GM10266 (cell line): ENCODE data around the gene TMPRSS11B.

Experiments used
- DNase-seq: peaks from one replicate; pipeline ENCODE4 v3.0.0; 2012; ENCODE audit errors: extremely low spot score
- CTCF ChIP-seq: IDR thresholded peaks from 2 replicates; pipeline ENCODE4 v1.5.1; 2012; ENCODE audit warnings: mild to moderate bottlenecking, low read depth; ENCODE audit not compliant: control insufficient read depth, insufficient read depth; ENCODE audit errors: missing control alignments

Gene TMPRSS11B

GRCh38 chr4:68259191-68259590, 13.7 kb upstream of the TMPRSS11B start:
- DNase-seq, result no peak
- no peak for TF ChIP-seq CTCF

GRCh38 chr4:68257719-68258118, 12.2 kb upstream of the TMPRSS11B start:
- TF ChIP-seq CTCF, result no peak
- DNase-seq, result no peak

- no peak for TF ChIP-seq CTCF
- DNase-seq, result no peak
Observed at GRCh38 chr4:68256284-68256683, 10.8 kb upstream of the TMPRSS11B start.

GRCh38 chr4:68250151-68250930, 4.8 kb upstream of the TMPRSS11B start:
- TF ChIP-seq CTCF, result no peak
- DNase-seq, result no peak

- TF ChIP-seq CTCF, result no peak
Observed at GRCh38 chr4:68249434-68249833, 3.9 kb upstream of the TMPRSS11B start.

GRCh38 chr4:68240620-68241019, 4.9 kb downstream of the TMPRSS11B start:
- no peak for TF ChIP-seq CTCF
- DNase-seq, result no peak

More at GRCh38 chr4:68249434-68249833, 3.9 kb upstream of the TMPRSS11B start:
- DNase-seq, result peak; percentile 20

- no peak for DNase-seq
- no peak for TF ChIP-seq CTCF
Observed at GRCh38 chr4:68228568-68228967, 16.9 kb downstream of the TMPRSS11B start.
